Cerebellar nuclear complex (tissue), 1 donor: Measurements from ENCODE around the gene LMF1.

ENCODE experiments used
- DNase-seq, 2 experiments: peaks; one replicate each; lab custom pipeline; 2025; lab: John Stamatoyannopoulos, UW

Gene LMF1

DNA sequence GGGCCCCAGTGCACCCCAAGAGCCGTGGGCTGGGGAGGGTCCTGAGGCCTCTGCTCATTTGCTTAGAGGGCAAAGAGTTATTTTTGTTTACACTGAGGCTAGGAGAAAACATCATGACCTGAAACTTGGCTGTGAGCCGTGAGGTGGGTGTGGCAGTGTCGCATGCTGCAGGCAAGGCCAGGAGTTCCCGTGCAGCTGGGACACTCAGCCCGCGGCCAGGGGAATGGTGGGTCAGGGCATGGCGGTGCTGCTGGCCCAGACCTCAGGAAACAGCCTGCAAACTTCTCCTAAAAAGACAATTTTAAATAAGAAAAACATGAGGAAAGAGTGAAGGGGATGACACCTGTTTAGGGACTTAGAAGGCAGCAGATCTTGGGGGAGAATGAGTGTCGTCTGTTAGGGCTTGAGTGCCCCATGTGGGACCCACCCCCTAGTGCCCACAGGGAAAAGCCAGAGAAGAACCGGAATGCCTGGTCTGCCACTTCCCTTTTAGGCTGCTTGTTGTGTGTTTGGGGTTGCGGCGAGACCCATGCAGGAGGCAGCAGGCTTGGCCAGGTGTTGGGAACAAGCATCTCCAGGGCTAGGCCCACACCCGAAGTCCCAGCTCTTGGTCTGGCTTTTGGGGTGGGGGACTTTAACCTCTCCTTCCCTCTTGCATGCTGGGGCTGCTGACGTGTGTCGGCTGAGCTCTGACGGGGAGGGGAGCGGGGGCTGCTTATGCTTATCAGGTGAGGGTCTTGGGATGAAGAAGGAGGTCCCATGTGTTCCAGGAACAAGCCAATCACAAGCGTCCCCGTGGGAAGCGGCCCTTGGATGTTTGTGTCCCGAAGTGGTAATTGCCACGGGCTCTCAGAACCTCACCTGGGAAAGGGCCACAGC is 89.3 kb downstream of the LMF1 start:
- DNase-seq, result no peak

DNA sequence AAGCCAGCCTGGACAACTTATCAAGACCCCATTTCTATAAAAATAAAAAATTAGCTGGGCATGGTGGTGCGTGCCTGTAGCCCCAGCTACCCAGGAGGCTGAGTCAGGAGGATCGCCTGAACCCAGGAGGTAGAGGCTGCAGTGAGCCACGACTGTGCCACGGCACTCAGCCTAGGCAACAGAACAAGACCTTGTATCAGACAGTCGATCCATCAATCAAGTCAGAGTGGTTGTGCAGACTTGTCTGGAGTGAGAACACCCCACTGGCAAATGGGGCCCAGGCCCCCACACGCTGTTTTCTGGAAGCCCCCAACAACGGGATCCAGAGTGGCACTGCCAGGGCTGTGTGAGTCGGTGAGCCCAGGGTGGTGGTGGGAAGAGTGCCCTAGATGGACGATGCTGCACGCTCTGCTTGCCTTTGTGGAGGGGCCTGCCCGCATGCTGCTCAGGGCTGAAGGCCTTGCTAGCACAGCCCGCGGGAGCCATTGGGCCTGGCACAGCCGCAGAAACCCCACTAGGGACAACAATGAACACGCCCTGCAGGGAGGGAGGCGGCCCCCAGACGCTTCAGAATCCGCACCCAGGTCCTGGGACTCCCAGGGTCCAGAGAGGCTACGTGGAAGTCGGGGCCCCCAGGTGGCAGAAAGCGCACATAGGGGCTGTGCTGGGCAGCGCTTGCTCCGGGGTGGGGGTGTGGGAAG is 90.2 kb downstream of the LMF1 start:
- no peak for DNase-seq

DNA sequence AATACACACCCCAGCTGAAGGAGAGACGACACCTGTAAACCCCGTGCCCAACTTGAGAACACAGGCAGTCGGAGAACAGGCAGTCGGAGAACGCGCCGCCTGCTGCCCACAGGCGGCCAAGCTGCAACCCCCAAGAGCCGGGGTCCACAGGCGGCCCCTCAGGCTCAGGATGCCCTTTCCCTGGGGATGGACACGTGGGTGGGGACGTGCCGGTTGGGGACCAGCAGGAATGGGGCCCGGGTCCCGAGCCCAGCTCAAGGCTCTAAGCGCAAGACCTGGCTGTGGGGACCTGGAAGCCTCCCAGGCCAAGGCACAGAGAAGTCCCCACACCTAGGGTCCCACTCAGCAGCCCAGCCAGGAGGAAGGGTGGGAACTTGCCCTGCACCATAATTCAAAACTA is 90.8 kb downstream of the LMF1 start:
- no peak for DNase-seq

DNA sequence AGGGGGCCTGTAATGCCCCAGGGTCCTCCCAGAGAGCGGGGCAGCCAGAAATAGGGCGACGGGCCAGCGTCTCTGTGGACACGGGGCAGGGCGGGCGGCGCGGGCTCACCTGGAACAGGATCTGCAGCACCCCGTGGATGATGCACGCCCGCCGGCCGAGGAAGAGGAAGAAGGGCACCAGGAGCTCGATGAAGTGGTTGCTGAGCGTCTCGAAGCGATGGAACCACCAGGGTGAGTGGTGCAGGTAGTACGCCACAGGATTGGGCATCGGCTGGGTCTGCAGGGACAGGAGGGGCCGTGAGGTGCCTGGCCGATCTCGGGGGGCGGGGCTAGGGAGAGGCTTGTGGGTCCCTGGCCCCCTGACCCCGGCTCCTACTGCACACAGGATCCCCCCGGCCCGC is 91.3 kb downstream of the LMF1 start:
- DNase-seq, result no peak

GRCh38 chr16:878886-879285 is 91.9 kb downstream of the LMF1 start:
- no peak for DNase-seq

GRCh38 chr16:878072-878784 is 92.6 kb downstream of the LMF1 start:
- no peak for DNase-seq

- no peak for DNase-seq
Measured at GRCh38 chr16:877242-878071, 93.3 kb downstream of the LMF1 start.

- no peak for DNase-seq
Measured at GRCh38 chr16:876523-877241, 94.1 kb downstream of the LMF1 start.

- DNase-seq, result no peak
Measured at GRCh38 chr16:876041-876335, 94.8 kb downstream of the LMF1 start.

- DNase-seq, result no peak
Measured at GRCh38 chr16:875182-876040, 95.4 kb downstream of the LMF1 start.

- no peak for DNase-seq
Measured at GRCh38 chr16:874366-875181, 96.2 kb downstream of the LMF1 start.

GRCh38 chr16:873889-874288 is 96.9 kb downstream of the LMF1 start:
- DNase-seq, result no peak

DNA sequence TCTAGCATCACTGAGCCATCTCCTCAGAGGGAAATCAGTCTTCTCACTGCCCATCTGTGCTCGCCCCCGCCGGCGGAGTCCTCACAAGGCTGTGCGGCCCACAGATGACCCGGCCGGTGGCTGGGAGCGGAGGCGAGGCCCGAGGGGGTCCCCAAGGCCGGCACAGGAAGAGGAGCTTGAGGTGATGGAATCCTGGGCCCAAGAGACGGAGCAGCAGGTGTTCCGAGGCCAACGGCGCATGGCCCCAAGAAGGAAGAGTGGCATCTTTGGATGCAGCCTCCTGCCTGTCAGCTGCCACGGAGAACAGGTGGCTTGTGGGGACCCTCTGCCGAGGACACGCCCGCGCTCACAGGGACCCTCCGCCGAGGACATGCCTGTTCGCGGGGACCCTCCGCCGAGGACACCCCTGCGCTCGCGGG is 97.5 kb downstream of the LMF1 start:
- DNase-seq, result no peak

DNA sequence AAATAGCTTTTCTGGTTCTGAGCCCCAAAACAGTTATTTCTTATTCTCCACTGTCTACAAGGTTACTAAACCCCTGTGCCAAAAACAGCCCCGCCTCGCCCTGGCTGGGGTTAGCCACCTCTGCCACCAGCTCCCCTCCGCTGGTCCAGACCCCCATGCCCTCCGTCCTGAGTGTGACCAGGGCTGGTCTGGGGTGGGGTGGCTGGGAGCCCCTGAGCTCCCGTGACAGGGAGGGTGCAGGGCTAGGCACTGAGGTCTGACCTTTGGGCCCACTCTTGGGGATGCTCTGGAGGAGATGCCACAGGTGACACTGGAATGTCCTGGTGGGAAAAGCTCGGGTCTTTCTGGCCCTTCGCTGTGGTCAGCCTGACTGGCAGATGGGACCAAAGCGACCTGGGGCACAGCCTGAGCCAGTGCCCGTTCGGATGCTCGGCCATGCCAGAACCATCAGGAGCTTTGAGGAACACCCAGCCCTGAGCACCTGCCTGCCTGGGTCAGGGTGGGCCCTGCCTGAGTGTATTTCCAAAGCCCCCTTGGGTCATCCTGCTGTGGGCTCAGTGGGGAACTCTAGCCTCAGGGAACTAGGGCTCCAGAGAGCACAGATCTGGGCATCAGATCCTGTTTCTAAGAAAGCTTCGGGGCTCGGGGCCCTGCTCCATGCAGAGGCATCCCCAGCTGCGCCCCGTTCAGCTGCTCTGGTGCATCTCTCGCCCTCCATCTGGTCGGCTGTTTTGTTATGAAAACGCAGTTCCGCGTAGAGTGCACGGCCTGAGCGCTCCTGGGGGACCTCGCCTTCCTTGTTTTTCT is 98.1 kb downstream of the LMF1 start:
- no peak for DNase-seq

DNA sequence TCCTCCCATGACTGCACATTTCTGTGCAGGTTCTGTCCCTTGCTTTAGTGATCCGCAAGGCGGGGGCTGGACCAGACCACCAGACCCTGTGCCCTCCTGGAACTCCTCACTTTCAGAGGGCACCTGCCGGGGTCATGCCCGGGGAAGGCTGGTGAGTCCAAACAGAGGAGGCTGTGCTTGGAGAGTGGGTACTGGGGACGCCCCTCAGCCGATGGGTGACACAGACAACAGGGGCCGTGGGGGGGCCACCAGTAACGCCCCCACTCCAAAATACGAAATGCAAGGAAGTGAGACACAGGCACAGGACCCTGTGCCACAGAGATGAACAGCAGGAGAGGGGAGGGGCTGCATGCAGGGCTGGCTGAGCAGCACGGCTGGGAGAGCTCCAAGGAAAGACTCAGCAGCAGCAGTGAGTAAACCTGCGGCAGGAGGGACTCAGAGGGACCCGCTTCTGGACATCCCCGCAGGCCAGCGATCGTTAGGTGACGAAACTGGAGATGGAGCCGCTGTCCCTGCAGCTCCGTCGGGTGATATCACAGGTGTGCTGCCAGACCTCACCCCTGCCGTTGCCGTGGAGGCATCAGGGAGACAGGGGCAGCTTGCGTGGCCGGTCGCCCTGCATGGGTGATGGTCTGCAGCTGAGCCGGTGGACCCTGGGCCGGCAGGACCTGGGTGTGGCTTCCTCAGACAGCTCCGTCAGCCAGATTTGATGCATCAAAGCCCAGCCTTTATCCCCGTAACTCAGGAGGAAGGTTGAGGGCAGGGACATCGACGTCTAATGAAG is 99.0 kb downstream of the LMF1 start:
- no peak for DNase-seq

- no peak for DNase-seq
Measured at GRCh38 chr16:870856-871561, 99.8 kb downstream of the LMF1 start.
